HCT116 (cell line): ENCODE results near the gene PADI3. TPM values are rescaled to one million over a fixed set of nuclear protein-coding genes. Genes with fewer than 3 reads are reported as not detected.

Source experiments
- ATAC-seq: fragments of 200-7000 bp; cut with Tn5 transposase; 2 replicates; pipeline ENCODE4 v1.9.1; 2020; ENCODE audit warnings: mild to moderate bottlenecking, moderate library complexity
- BruUV-seq: library from RNA; stranded (reverse); fragments of 400-500 nt; replicated peaks from 2 replicates; lab custom pipeline; 2021; lab: Mats Ljungman, UMichigan
- CTCF ChIA-PET: fragments of 300-600 bp; sonication (Branson Sonifier 250); formaldehyde crosslinking; loops from one replicate; lab custom pipeline; 2021; ENCODE audit warnings: antibody characterized with exemption; lab: Charles Lee
- POLR2A ChIA-PET: fragments of 300-600, 350-600 bp; sonication (Branson Sonifier 250); formaldehyde crosslinking; loops from one replicate; lab custom pipeline; 2021; ENCODE audit warnings: antibody characterized with exemption; lab: Charles Lee
- RAD21 ChIA-PET, 2 experiments: fragments of 300-600 bp; sonication (Branson Sonifier 250); formaldehyde crosslinking; loops; one replicate each; lab custom pipeline; 2023; ENCODE audit warnings: low total read pairs in 2 of 2; ENCODE audit not compliant: uncharacterized antibody in 2 of 2, unreplicated experiment in 2 of 2, low non-redundant PET in 1 of 2; lab: Charles Lee
- DNase-seq: peaks from one replicate; pipeline ENCODE4 v3.0.0-alpha.2; 2010; ENCODE audit warnings: low read depth, low spot score
- H2AFZ ChIP-seq: fragments of 200-600 bp; shearing (Covaris generic), sonication (generic); 2 replicates; pipeline ENCODE4 v1.6.1; 2017; ENCODE audit warnings: low read depth, mixed run types, mixed read lengths, antibody characterized with exemption, low read length; ENCODE audit not compliant: poor library complexity, severe bottlenecking
- H3K27ac ChIP-seq: 2 replicates; pipeline ENCODE4 v1.5.1; 2012; ENCODE audit warnings: low read depth, low read length
- H3K27me3 ChIP-seq: fragments of 200-600 bp; sonication (generic); 2 replicates; pipeline ENCODE4 v1.6.1; 2016; ENCODE audit warnings: mixed run types, low read length, mixed read lengths; ENCODE audit not compliant: insufficient read depth
- H3K36me3 ChIP-seq, 2 experiments: fragments of 200-500 bp in 1 of 2; fragments of 200-600 bp in 1 of 2; sonication (Bioruptor generic) in 1 of 2; sonication (generic) in 1 of 2; 2 replicates each; pipeline versions ENCODE4 v1.5.1 to v1.6.1; 2014 to 2016; ENCODE audit warnings: low read length in 2 of 2, inconsistent platforms in 1 of 2, mixed read lengths in 1 of 2, mixed run types in 1 of 2; ENCODE audit not compliant: insufficient read depth in 2 of 2, control insufficient read depth in 1 of 2
- H3K4me1 ChIP-seq, 2 experiments: fragments of 200-600 bp in 1 of 2; sonication (generic) in 1 of 2; 2 replicates each; pipeline versions ENCODE4 v1.5.1 to v1.6.1; 2012 to 2017; ENCODE audit warnings: low read length in 2 of 2, inconsistent platforms in 1 of 2, mild to moderate bottlenecking in 1 of 2, mixed read lengths in 1 of 2, mixed run types in 1 of 2, moderate library complexity in 1 of 2; ENCODE audit not compliant: insufficient read depth in 2 of 2, control insufficient read depth in 1 of 2
- H3K4me2 ChIP-seq: fragments of 200-600 bp; sonication (generic); 2 replicates; pipeline ENCODE4 v1.6.1; 2017; ENCODE audit warnings: mixed run types, low read length, mixed read lengths
- H3K4me3 ChIP-seq, 2 experiments: fragments of 200-600 bp in 1 of 2; sonication (generic) in 1 of 2; replicated peaks in 1 of 2; 2 replicates each; pipeline ENCODE4 v1.5.1; 2011 to 2016; ENCODE audit warnings: low read length in 2 of 2, control low read depth in 1 of 2, low read depth in 1 of 2, mild to moderate bottlenecking in 1 of 2, mixed read lengths in 1 of 2, mixed run types in 1 of 2
- H3K79me2 ChIP-seq: fragments of 200-600 bp; sonication (generic); 2 replicates; pipeline ENCODE4 v1.6.1; 2017; ENCODE audit warnings: mild to moderate bottlenecking, mixed run types, low read length, moderate library complexity, mixed read lengths; ENCODE audit not compliant: insufficient read depth
- H3K9ac ChIP-seq: fragments of 200-600 bp; sonication (generic); 2 replicates; pipeline ENCODE4 v1.6.1; 2016; ENCODE audit warnings: low read length, mixed read lengths
- H3K9me2 ChIP-seq: fragments of 200-600 bp; sonication (generic), shearing (Covaris generic); 2 replicates; pipeline ENCODE4 v1.6.1; 2017; ENCODE audit warnings: mixed run types, mild to moderate bottlenecking, moderate library complexity; ENCODE audit not compliant: insufficient read depth
- H3K9me3 ChIP-seq, 2 experiments: fragments of 200-500 bp in 1 of 2; fragments of 200-600 bp in 1 of 2; sonication (Bioruptor generic) in 1 of 2; sonication (generic) in 1 of 2; 2 replicates each; pipeline ENCODE4 v1.6.1; 2014 to 2017; ENCODE audit warnings: low read length in 2 of 2, mixed read lengths in 2 of 2, inconsistent platforms in 1 of 2, low read depth in 1 of 2, mild to moderate bottlenecking in 1 of 2, mixed run types in 1 of 2, moderate library complexity in 1 of 2; ENCODE audit not compliant: control insufficient read depth in 1 of 2, insufficient read depth in 1 of 2
- H4K20me1 ChIP-seq: fragments of 200-600 bp; sonication (generic), shearing (Covaris generic); 2 replicates; pipeline ENCODE4 v1.6.1; 2017; ENCODE audit warnings: mixed run types, mild to moderate bottlenecking, moderate library complexity; ENCODE audit not compliant: insufficient read depth
- EGR1 ChIP-seq: IDR thresholded peaks from 2 replicates; pipeline ENCODE4 v1.6.1; 2012; ENCODE audit warnings: low read depth
- MAX ChIP-seq: IDR thresholded peaks from 2 replicates; pipeline ENCODE4 v1.6.1; 2012
- POLR2A ChIP-seq: IDR thresholded peaks from 2 replicates; pipeline ENCODE4 v1.7.0; 2011; ENCODE audit warnings: borderline replicate concordance; ENCODE audit not compliant: insufficient read depth, insufficient read length; ENCODE audit errors: extremely low read depth
- RAD21 ChIP-seq: IDR thresholded peaks from 2 replicates; pipeline ENCODE4 v1.6.1; 2012; ENCODE audit warnings: low read depth, mild to moderate bottlenecking
- TCF7L2 ChIP-seq: IDR thresholded peaks from 2 replicates; pipeline ENCODE4 v1.7.0; 2011; ENCODE audit warnings: borderline replicate concordance, inconsistent platforms; ENCODE audit not compliant: insufficient read depth, insufficient read length; ENCODE audit errors: extremely low read depth
- ZNF274 ChIP-seq: fragments of 200-500 bp; sonication (Bioruptor generic); IDR thresholded peaks from 2 replicates; pipeline ENCODE4 v1.6.1; 2014; ENCODE audit warnings: mild to moderate bottlenecking, low read depth, low read length, inconsistent platforms
- intact Hi-C: fragments of 100-400 bp; cut with micrococcal nuclease; formaldehyde crosslinking; loops from 2 replicates; pipeline ENCODE4 v1.10.0; 2022
- total RNA-seq: library from RNA; stranded (reverse); gene quantifications from one replicate; pipeline ENCODE4 v1.2.1, GENCODE V29; 2021; ENCODE audit not compliant: unreplicated experiment
- TF ChIP-seq, protein P1 (sequence below): IDR thresholded peaks from 2 replicates; pipeline ENCODE4 v1.6.1; 2012; ENCODE audit warnings: low read depth

The PADI3 gene
- total RNA-seq, 1 experiment from 2014 or later: 0.93 TPM

DNA sequence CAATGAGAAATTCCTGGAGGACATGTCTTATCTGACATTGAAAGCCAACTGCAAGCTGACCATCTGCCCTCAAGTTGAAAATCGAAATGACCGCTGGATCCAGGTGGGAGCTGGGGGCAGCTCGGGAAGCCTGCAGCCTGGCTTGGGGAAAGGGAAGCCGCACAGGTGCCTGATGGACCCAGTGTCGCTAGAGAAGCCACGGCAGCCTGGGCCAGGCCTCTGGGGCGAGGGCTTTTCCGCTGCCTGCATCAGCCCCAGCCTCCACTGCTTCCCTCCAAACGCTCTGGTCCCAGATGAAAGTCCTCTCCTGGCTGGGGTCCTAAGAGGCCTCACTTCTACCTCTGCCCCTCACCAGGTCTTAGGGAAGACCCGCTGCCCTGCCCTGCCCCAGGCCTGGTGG lies 18.8 kb upstream of the PADI3 start:
- Histone ChIP-seq H3K36me3 (no peaks in the 10 kb centered on the region), H3K4me1 (peaks cover 45 to 71% of the 10 kb centered on the region in 2 experiments), H3K9me3 (no peaks in the 10 kb centered on the region), H3K4me3 (no peak overlapping the region), H3K9ac (no peak overlapping the region), H2AFZ (no peak overlapping the region), H3K9me2 (no peaks in the 10 kb centered on the region), H3K4me2 (peak overlapping the region; percentile 58), H3K79me2 (no peaks in the 10 kb centered on the region), H3K27me3 (peaks cover 17% of the 10 kb centered on the region; the same call in 1 of the 2 replicates), H3K27ac (no peak overlapping the region), H4K20me1 (no peaks in the 10 kb centered on the region)
- TF ChIP-seq TCF7L2 (no peak), MAX (no peak), POLR2A (no peak), EGR1 (no peak), ZNF274 (no peak), RAD21 (no peak)
- TF ChIP-seq, protein P1, sequence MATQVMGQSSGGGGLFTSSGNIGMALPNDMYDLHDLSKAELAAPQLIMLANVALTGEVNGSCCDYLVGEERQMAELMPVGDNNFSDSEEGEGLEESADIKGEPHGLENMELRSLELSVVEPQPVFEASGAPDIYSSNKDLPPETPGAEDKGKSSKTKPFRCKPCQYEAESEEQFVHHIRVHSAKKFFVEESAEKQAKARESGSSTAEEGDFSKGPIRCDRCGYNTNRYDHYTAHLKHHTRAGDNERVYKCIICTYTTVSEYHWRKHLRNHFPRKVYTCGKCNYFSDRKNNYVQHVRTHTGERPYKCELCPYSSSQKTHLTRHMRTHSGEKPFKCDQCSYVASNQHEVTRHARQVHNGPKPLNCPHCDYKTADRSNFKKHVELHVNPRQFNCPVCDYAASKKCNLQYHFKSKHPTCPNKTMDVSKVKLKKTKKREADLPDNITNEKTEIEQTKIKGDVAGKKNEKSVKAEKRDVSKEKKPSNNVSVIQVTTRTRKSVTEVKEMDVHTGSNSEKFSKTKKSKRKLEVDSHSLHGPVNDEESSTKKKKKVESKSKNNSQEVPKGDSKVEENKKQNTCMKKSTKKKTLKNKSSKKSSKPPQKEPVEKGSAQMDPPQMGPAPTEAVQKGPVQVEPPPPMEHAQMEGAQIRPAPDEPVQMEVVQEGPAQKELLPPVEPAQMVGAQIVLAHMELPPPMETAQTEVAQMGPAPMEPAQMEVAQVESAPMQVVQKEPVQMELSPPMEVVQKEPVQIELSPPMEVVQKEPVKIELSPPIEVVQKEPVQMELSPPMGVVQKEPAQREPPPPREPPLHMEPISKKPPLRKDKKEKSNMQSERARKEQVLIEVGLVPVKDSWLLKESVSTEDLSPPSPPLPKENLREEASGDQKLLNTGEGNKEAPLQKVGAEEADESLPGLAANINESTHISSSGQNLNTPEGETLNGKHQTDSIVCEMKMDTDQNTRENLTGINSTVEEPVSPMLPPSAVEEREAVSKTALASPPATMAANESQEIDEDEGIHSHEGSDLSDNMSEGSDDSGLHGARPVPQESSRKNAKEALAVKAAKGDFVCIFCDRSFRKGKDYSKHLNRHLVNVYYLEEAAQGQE: no peak
- ChIA-PET CTCF (no interaction called here), POLR2A (no interaction called here), RAD21 (no interaction called here)
- no TSS peak for BruUV-seq
- intact Hi-C loops: no loop called here
- no peak for ATAC-seq
- DNase-seq: no peak
